ENCODE results near the gene PXDC1. TPM values are rescaled to one million over a fixed set of nuclear protein-coding genes. Genes with fewer than 3 reads are reported as not detected.

The PXDC1 gene
- total RNA-seq (2014; rRNA removed; shearing (Covaris generic)), result 81.8 and 103 TPM in 2 replicates

- peak; percentile 50 for DNase-seq (ENCODE audit: low read depth)
These were observed at the start of gene PXDC1 for GRCh38 chr6:3751077-3751729. PXDC1 (minus strand) TSS chr6:3751713; CDS start chr6:3751531, 182 bp downstream.

GRCh38 chr6:3800850-3801591 is 49.5 kb upstream of the PXDC1 start:
- DNase-seq (ENCODE audit: low read depth), result no peak

GRCh38 chr6:3799719-3800118 is 48.2 kb upstream of the PXDC1 start:
- no peak for DNase-seq (ENCODE audit: low read depth)

GRCh38 chr6:3798055-3798919 is 46.8 kb upstream of the PXDC1 start:
- DNase-seq (ENCODE audit: low read depth), result peak; percentile 72

- peak; percentile 60 for DNase-seq (ENCODE audit: low read depth)
These were observed 45.9 kb upstream of the PXDC1 start for GRCh38 chr6:3797231-3798054.

- no peak for DNase-seq (ENCODE audit: low read depth)
These were observed 45.2 kb upstream of the PXDC1 start for GRCh38 chr6:3796719-3797041.

GRCh38 chr6:3795836-3796718 is 44.6 kb upstream of the PXDC1 start:
- DNase-seq (ENCODE audit: low read depth), result no peak

- DNase-seq (ENCODE audit: low read depth), result no peak
These were observed 42.6 kb upstream of the PXDC1 start for GRCh38 chr6:3794092-3794491.

- no peak for DNase-seq (ENCODE audit: low read depth)
These were observed 42.0 kb upstream of the PXDC1 start for GRCh38 chr6:3793545-3793944.

- no peak for DNase-seq (ENCODE audit: low read depth)
These were observed 40.2 kb upstream of the PXDC1 start for GRCh38 chr6:3791526-3792203.

- no peak for DNase-seq (ENCODE audit: low read depth)
These were observed 38.5 kb upstream of the PXDC1 start for GRCh38 chr6:3789896-3790558.

GRCh38 chr6:3789018-3789895 is 37.7 kb upstream of the PXDC1 start:
- no peak for DNase-seq (ENCODE audit: low read depth)

GRCh38 chr6:3788408-3789017 is 37.0 kb upstream of the PXDC1 start:
- no peak for DNase-seq (ENCODE audit: low read depth)

- no peak for DNase-seq (ENCODE audit: low read depth)
These were observed 34.6 kb upstream of the PXDC1 start for GRCh38 chr6:3786141-3786540.

GRCh38 chr6:3785745-3786098 is 34.2 kb upstream of the PXDC1 start:
- no peak for DNase-seq (ENCODE audit: low read depth)

GRCh38 chr6:3784885-3785744 is 33.6 kb upstream of the PXDC1 start:
- no peak for DNase-seq (ENCODE audit: low read depth)

- no peak for DNase-seq (ENCODE audit: low read depth)
These were observed 32.9 kb upstream of the PXDC1 start for GRCh38 chr6:3784423-3784822.

Data from Daoy (cell line).